K562 (cell line): ENCODE data around the gene CD37. TPM values are rescaled to one million over a fixed set of nuclear protein-coding genes. Genes with fewer than 3 reads are reported as not detected.
A peak's percentile ranks its signal among the peaks of the same experiment; 100 is the strongest.

Experiments
- ARID1B ChIP-seq: fragments of 450-650 bp; IDR thresholded peaks from 2 replicates; pipeline ENCODE4 v1.6.1; 2016; ENCODE audit warnings: antibody characterized with exemption, mild to moderate bottlenecking, inconsistent platforms
- CCAR2 ChIP-seq: fragments of 200-400 bp; formaldehyde crosslinking; IDR thresholded peaks from 2 replicates; pipeline ENCODE4 v1.6.1; 2017; ENCODE audit warnings: mild to moderate bottlenecking, low read depth, low read length
- JUNB ChIP-seq: fragments of 450-650 bp; formaldehyde crosslinking; conservative IDR thresholded peaks from 2 replicates; pipeline ENCODE4 v1.4.0; 2020; ENCODE audit warnings: mild to moderate bottlenecking
- MBD2 ChIP-seq: sonication (generic); IDR thresholded peaks from 2 replicates; pipeline ENCODE4 v1.6.1; 2016; ENCODE audit warnings: low read depth, borderline replicate concordance
- MYC ChIP-seq, 2 experiments: fragments of 250-450 bp in 1 of 2; sonication (Bioruptor Pico) in 1 of 2; IDR thresholded peaks; 2 replicates each; pipeline versions ENCODE4 v1.5.1 to v1.6.1; 2012 to 2021; ENCODE audit warnings: low read depth in 2 of 2, borderline replicate concordance in 1 of 2, improper control_type of control experiment in 1 of 2, low read length in 1 of 2, mild to moderate bottlenecking in 1 of 2, moderate library complexity in 1 of 2
- POLR2AphosphoS5 ChIP-seq: IDR thresholded peaks from 2 replicates; pipeline ENCODE4 v1.6.1; 2011; ENCODE audit warnings: mild to moderate bottlenecking, low read depth, low read length, moderate library complexity; ENCODE audit not compliant: control insufficient read depth, insufficient read depth
- RUNX1 ChIP-seq: sonication (generic); IDR thresholded peaks from 2 replicates; pipeline ENCODE4 v1.6.1; 2016; ENCODE audit warnings: antibody characterized with exemption, low read depth
- SP1 ChIP-seq: sonication (generic); formaldehyde crosslinking; IDR thresholded peaks from 2 replicates; pipeline ENCODE4 v1.8.1; 2022; ENCODE audit warnings: mild to moderate bottlenecking, missing genetic modification reagents
- ZFX ChIP-seq: sonication (generic); formaldehyde crosslinking; IDR thresholded peaks from 2 replicates; pipeline ENCODE4 v1.8.0; 2022; ENCODE audit warnings: mild to moderate bottlenecking, missing genetic modification reagents, moderate library complexity
- polyA plus RNA-seq, 8 experiments: library from polyadenylated mRNA; depleted of rRNA in 4 of 8; stranded (reverse) in 5 of 8; unstranded in 3 of 8; fragments of >200 nt; fragmentation: Nextera tagmentation in 2 of 8; fragmentation: Illumina TruSeq in 1 of 8; extraction: Ambion mirVana in 2 of 8; extraction: Trizol in 1 of 8; gene quantifications; 2 replicates each; pipeline versions ENCODE4 v1.2.1 to v1.2.3, GENCODE V29; 2011 to 2014; ENCODE audit warnings: inconsistent platforms in 1 of 8, missing spikeins in 1 of 8
- total RNA-seq, 7 experiments: library from RNA; depleted of rRNA in 6 of 7; stranded (reverse); fragments of >200 nt in 6 of 7; fragmentation: Illumina TruSeq in 2 of 7; extraction: Trizol in 2 of 7; gene quantifications; 2 replicates each; pipeline versions ENCODE4 v1.2.1 to v1.2.3, GENCODE V29; 2011 to 2021; ENCODE audit warnings: low replicate concordance in 1 of 7
- TF ChIP-seq, protein P1 (sequence below): fragments of 450-650 bp; IDR thresholded peaks from 2 replicates; pipeline ENCODE4 v1.6.1; 2016; ENCODE audit warnings: mild to moderate bottlenecking, moderate library complexity
- TF ChIP-seq, protein P2 (sequence below): sonication (generic); formaldehyde crosslinking; IDR thresholded peaks from 2 replicates; pipeline ENCODE4 v1.8.0; 2022; ENCODE audit warnings: missing genetic modification reagents, mild to moderate bottlenecking, moderate library complexity, borderline replicate concordance
- TF ChIP-seq, protein P3 (sequence below): fragments of 200-800 bp; sonication (Bioruptor generic); IDR thresholded peaks from 2 replicates; pipeline ENCODE4 v1.6.1; 2017; ENCODE audit warnings: missing genetic modification characterization, missing compliant biosample characterization

Gene CD37
- total and polyA plus RNA-seq, 9 of the 15 experiments (the other 6 are each of a cell fraction or from before 2014, with no cell fraction given): 2.5 to 19.0 (median 7.4) TPM

DNA sequence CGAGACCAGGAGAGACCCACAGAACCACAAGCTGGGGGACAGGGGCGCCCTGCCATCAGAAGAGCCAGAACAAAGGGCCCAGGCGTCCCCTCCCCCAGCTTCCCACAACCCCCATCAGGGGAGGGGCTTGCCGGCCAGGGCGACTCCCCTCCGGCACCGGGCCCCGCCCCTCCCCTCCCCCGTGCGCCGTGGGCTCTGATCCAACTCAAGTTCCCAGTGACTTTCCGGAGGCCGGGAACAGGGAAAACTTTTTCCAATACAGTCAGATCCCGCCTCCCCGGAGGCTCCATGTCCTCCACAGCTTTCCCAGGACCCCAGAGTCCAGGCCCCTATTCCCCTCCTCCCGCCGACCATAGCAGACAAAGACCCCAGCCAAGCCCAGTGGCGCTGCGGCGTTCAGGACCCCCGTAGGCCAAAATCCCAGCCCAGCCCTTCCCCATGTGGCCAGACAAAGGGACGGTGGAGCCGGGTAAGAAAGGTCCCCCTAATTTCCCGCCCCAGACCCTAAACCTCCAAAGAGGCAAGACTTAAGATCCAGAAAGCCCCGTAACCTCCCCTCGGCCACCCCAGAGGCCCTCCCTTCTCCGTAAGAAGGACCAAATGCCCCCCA, 26.3 kb downstream of the CD37 start (continued):
- TF ChIP-seq, protein P1, sequence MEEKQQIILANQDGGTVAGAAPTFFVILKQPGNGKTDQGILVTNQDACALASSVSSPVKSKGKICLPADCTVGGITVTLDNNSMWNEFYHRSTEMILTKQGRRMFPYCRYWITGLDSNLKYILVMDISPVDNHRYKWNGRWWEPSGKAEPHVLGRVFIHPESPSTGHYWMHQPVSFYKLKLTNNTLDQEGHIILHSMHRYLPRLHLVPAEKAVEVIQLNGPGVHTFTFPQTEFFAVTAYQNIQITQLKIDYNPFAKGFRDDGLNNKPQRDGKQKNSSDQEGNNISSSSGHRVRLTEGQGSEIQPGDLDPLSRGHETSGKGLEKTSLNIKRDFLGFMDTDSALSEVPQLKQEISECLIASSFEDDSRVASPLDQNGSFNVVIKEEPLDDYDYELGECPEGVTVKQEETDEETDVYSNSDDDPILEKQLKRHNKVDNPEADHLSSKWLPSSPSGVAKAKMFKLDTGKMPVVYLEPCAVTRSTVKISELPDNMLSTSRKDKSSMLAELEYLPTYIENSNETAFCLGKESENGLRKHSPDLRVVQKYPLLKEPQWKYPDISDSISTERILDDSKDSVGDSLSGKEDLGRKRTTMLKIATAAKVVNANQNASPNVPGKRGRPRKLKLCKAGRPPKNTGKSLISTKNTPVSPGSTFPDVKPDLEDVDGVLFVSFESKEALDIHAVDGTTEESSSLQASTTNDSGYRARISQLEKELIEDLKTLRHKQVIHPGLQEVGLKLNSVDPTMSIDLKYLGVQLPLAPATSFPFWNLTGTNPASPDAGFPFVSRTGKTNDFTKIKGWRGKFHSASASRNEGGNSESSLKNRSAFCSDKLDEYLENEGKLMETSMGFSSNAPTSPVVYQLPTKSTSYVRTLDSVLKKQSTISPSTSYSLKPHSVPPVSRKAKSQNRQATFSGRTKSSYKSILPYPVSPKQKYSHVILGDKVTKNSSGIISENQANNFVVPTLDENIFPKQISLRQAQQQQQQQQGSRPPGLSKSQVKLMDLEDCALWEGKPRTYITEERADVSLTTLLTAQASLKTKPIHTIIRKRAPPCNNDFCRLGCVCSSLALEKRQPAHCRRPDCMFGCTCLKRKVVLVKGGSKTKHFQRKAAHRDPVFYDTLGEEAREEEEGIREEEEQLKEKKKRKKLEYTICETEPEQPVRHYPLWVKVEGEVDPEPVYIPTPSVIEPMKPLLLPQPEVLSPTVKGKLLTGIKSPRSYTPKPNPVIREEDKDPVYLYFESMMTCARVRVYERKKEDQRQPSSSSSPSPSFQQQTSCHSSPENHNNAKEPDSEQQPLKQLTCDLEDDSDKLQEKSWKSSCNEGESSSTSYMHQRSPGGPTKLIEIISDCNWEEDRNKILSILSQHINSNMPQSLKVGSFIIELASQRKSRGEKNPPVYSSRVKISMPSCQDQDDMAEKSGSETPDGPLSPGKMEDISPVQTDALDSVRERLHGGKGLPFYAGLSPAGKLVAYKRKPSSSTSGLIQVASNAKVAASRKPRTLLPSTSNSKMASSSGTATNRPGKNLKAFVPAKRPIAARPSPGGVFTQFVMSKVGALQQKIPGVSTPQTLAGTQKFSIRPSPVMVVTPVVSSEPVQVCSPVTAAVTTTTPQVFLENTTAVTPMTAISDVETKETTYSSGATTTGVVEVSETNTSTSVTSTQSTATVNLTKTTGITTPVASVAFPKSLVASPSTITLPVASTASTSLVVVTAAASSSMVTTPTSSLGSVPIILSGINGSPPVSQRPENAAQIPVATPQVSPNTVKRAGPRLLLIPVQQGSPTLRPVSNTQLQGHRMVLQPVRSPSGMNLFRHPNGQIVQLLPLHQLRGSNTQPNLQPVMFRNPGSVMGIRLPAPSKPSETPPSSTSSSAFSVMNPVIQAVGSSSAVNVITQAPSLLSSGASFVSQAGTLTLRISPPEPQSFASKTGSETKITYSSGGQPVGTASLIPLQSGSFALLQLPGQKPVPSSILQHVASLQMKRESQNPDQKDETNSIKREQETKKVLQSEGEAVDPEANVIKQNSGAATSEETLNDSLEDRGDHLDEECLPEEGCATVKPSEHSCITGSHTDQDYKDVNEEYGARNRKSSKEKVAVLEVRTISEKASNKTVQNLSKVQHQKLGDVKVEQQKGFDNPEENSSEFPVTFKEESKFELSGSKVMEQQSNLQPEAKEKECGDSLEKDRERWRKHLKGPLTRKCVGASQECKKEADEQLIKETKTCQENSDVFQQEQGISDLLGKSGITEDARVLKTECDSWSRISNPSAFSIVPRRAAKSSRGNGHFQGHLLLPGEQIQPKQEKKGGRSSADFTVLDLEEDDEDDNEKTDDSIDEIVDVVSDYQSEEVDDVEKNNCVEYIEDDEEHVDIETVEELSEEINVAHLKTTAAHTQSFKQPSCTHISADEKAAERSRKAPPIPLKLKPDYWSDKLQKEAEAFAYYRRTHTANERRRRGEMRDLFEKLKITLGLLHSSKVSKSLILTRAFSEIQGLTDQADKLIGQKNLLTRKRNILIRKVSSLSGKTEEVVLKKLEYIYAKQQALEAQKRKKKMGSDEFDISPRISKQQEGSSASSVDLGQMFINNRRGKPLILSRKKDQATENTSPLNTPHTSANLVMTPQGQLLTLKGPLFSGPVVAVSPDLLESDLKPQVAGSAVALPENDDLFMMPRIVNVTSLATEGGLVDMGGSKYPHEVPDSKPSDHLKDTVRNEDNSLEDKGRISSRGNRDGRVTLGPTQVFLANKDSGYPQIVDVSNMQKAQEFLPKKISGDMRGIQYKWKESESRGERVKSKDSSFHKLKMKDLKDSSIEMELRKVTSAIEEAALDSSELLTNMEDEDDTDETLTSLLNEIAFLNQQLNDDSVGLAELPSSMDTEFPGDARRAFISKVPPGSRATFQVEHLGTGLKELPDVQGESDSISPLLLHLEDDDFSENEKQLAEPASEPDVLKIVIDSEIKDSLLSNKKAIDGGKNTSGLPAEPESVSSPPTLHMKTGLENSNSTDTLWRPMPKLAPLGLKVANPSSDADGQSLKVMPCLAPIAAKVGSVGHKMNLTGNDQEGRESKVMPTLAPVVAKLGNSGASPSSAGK: no peak
- peak; percentile 14; the same call in 1 of the 2 replicates for TF ChIP-seq MYC (IDR thresholded peaks at IDR 0.05; ENCODE audit: low read depth, low read length)
- no peak for TF ChIP-seq MYC (CRISPR knock-in tag; IDR thresholded peaks at IDR 0.05; ENCODE audit: borderline replicate concordance, low read depth)
- TF ChIP-seq RUNX1: 0 out of 2 replicates have a peak, but pooled peaks have one; percentile 42
- peak; percentile 52; the same call in 1 of the 2 replicates for TF ChIP-seq SP1 (CRISPR knock-in tag)
- no peak for TF ChIP-seq CCAR2
- TF ChIP-seq ARID1B: no peak
- no peak for TF ChIP-seq JUNB
- TF ChIP-seq, protein P2, sequence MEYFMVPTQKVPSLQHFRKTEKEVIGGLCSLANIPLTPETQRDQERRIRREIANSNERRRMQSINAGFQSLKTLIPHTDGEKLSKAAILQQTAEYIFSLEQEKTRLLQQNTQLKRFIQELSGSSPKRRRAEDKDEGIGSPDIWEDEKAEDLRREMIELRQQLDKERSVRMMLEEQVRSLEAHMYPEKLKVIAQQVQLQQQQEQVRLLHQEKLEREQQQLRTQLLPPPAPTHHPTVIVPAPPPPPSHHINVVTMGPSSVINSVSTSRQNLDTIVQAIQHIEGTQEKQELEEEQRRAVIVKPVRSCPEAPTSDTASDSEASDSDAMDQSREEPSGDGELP: 0 out of 2 replicates have a peak, but pooled peaks have one; percentile 7
- 0 out of 2 replicates have a peak, but pooled peaks have one; percentile 44 for TF ChIP-seq MBD2
- peak; percentile 49; the same call in 1 of the 2 replicates for TF ChIP-seq POLR2AphosphoS5
- TF ChIP-seq, protein P3, sequence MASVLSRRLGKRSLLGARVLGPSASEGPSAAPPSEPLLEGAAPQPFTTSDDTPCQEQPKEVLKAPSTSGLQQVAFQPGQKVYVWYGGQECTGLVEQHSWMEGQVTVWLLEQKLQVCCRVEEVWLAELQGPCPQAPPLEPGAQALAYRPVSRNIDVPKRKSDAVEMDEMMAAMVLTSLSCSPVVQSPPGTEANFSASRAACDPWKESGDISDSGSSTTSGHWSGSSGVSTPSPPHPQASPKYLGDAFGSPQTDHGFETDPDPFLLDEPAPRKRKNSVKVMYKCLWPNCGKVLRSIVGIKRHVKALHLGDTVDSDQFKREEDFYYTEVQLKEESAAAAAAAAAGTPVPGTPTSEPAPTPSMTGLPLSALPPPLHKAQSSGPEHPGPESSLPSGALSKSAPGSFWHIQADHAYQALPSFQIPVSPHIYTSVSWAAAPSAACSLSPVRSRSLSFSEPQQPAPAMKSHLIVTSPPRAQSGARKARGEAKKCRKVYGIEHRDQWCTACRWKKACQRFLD (CRISPR knock-in tag): 0 out of 2 replicates have a peak, but pooled peaks have one; percentile 30
- TF ChIP-seq ZFX: peak; percentile 8
